B cell (primary cell): ENCODE data around the gene SIX1. TPM values are rescaled to one million over a fixed set of nuclear protein-coding genes. Genes with fewer than 3 reads are reported as not detected.

Experiments
- ATAC-seq: fragments of 200-7000 bp; cut with Tn5 transposase; one replicate; pipeline ENCODE4 v1.10.0; 2021; ENCODE audit warnings: low read depth, mild to moderate bottlenecking, moderate number of reproducible peaks, moderate library complexity
- CTCF ChIA-PET: fragments of 350-600 bp; sonication (Branson Sonifier 250); formaldehyde crosslinking; loops from one replicate; lab custom pipeline; 2021; ENCODE audit warnings: antibody characterized with exemption, inconsistent platforms; lab: Charles Lee
- POLR2A ChIA-PET: fragments of 350-600 bp; sonication (Branson Sonifier 250); formaldehyde crosslinking; loops from one replicate; lab custom pipeline; 2021; ENCODE audit warnings: antibody characterized with exemption; lab: Charles Lee
- DNase-seq: peaks from one replicate; pipeline ENCODE4 v3.0.0; 2013
- H2AFZ ChIP-seq: 2 replicates; pipeline ENCODE4 v1.6.1; 2012; ENCODE audit warnings: mild to moderate bottlenecking, low read depth, low read length; ENCODE audit not compliant: insufficient read depth, poor library complexity, severe bottlenecking
- H3K27ac ChIP-seq, 2 donors: 1 replicate in 1 of 2; 2 replicates in 1 of 2; pipeline ENCODE4 v1.5.1; 2012 to 2013; ENCODE audit warnings: low read length in 2 of 2, mild to moderate bottlenecking in 2 of 2, moderate library complexity in 1 of 2
- H3K27me3 ChIP-seq, 4 experiments: fragments of 200-600 bp in 1 of 4; sonication (generic) in 1 of 4; replicated peaks in 1 of 4; 1 replicate in 2 of 4; 2 replicates in 2 of 4; pipeline versions ENCODE4 v1.6.1 to v1.7.0; 2013 to 2016; ENCODE audit warnings: low read length in 3 of 4, mild to moderate bottlenecking in 2 of 4, mixed read lengths in 1 of 4, moderate library complexity in 1 of 4; ENCODE audit not compliant: insufficient read depth in 4 of 4, control insufficient read depth in 3 of 4; ENCODE audit errors: control extremely low read depth in 1 of 4
- H3K36me3 ChIP-seq, 2 experiments: replicated peaks in 1 of 2; 1 replicate in 1 of 2; 2 replicates in 1 of 2; pipeline versions ENCODE4 v1.6.1 to v1.7.1; 2013; ENCODE audit warnings: low read length in 1 of 2; ENCODE audit not compliant: insufficient read depth in 2 of 2, control insufficient read depth in 1 of 2; ENCODE audit errors: control extremely low read depth in 1 of 2, extremely low read depth in 1 of 2
- H3K4me1 ChIP-seq, 2 donors: fragments of 200-600 bp in 1 of 2; sonication (generic) in 1 of 2; 1 replicate in 1 of 2; 2 replicates in 1 of 2; pipeline versions ENCODE4 v1.5.1 to v1.6.1; 2013 to 2017; ENCODE audit warnings: low read length in 2 of 2; ENCODE audit not compliant: control insufficient read depth in 2 of 2, insufficient read depth in 2 of 2
- H3K4me2 ChIP-seq: replicated peaks from 2 replicates; pipeline ENCODE3; 2012; ENCODE audit warnings: mild to moderate bottlenecking, low read depth, low read length; ENCODE audit not compliant: poor library complexity, severe bottlenecking
- H3K4me3 ChIP-seq, 5 experiments: fragments of 200-600 bp in 1 of 5; sonication (generic) in 1 of 5; 1 replicate in 3 of 5; 2 replicates in 2 of 5; pipeline versions ENCODE4 v1.5.1 to v1.7.0; 2011 to 2016; ENCODE audit warnings: low read length in 4 of 5, mild to moderate bottlenecking in 4 of 5, low read depth in 2 of 5, control low read depth in 1 of 5, moderate library complexity in 1 of 5; ENCODE audit not compliant: insufficient read depth in 1 of 5; ENCODE audit errors: control extremely low read depth in 1 of 5, extremely low read depth in 1 of 5
- H3K79me2 ChIP-seq: fragments of 200-600 bp; sonication (generic); one replicate; pipeline ENCODE4 v1.6.0; 2016; ENCODE audit warnings: low read length; ENCODE audit not compliant: control insufficient read depth, insufficient read depth
- H3K9ac ChIP-seq: fragments of 200-600 bp; sonication (generic); 2 replicates; pipeline ENCODE4 v1.6.1; 2017; ENCODE audit warnings: mild to moderate bottlenecking, low read length, moderate library complexity
- H3K9me3 ChIP-seq, 3 donors: one replicate each; pipeline versions ENCODE4 v1.6.1 to v1.7.1; 2013; ENCODE audit warnings: low read length in 2 of 3; ENCODE audit not compliant: control insufficient read depth in 2 of 3, insufficient read depth in 1 of 3; ENCODE audit errors: control extremely low read depth in 1 of 3
- H4K20me1 ChIP-seq: 2 replicates; pipeline ENCODE4 v1.6.0; 2012; ENCODE audit warnings: mild to moderate bottlenecking, low read length; ENCODE audit not compliant: insufficient read depth, control insufficient read depth, poor library complexity, severe bottlenecking
- H3K27ac Mint-ChIP-seq: one replicate; pipeline ENCODE4 v1.8.0; 2021; ENCODE audit warnings: mixed read lengths
- H3K27me3 Mint-ChIP-seq: one replicate; pipeline ENCODE4 v1.8.0; 2021; ENCODE audit warnings: mixed read lengths
- H3K4me1 Mint-ChIP-seq: one replicate; pipeline ENCODE4 v1.8.0; 2021; ENCODE audit warnings: mixed read lengths
- H3K4me3 Mint-ChIP-seq: one replicate; pipeline ENCODE4 v1.8.0; 2021; ENCODE audit warnings: mixed read lengths
- H3K9me3 Mint-ChIP-seq: one replicate; pipeline ENCODE4 v1.8.0; 2022; ENCODE audit warnings: mixed read lengths; ENCODE audit not compliant: insufficient read depth
- CTCF ChIP-seq: fragments of 200-600 bp; IDR thresholded peaks from one replicate; pipeline ENCODE4 v1.8.0; 2022; ENCODE audit warnings: antibody characterized with exemption, mild to moderate bottlenecking
- EZH2 ChIP-seq: IDR thresholded peaks from 2 replicates; pipeline ENCODE4 v1.6.1; 2012; ENCODE audit warnings: borderline replicate concordance, low read depth, mild to moderate bottlenecking, moderate library complexity, low read length; ENCODE audit not compliant: insufficient read depth, poor library complexity, severe bottlenecking
- WGBS: methylation state at CpG from one replicate; pipeline ENCODE4 v1.1.5; 2013; ENCODE audit warnings: missing lambda C conversion rate; ENCODE audit not compliant: insufficient coverage; 5-methylcytosine and 5-hydroxymethylcytosine counted together
- intact Hi-C: fragments of 100-400 bp; cut with micrococcal nuclease; formaldehyde crosslinking; loops from one replicate; pipeline ENCODE4 v1.10.0; 2022
- polyA plus RNA-seq: library from polyadenylated mRNA; depleted of rRNA; stranded (reverse); fragments of >200 nt; gene quantifications from 2 replicates; pipeline ENCODE4 v1.2.3, GENCODE V29; 2012
- total RNA-seq, 2 donors: library from RNA; stranded (reverse); fragments of 120-200 nt in 1 of 2; gene quantifications; 1 replicate in 1 of 2; 2 replicates in 1 of 2; pipeline versions ENCODE4 v1.2.3 to v1.2.4, GENCODE V29; 2013 to 2022

The SIX1 gene
- total and polyA plus RNA-seq, 2 donors (not counting 1 experiment from before 2014, with no cell fraction given) = 0.12 to 0.16 TPM

GRCh38 chr14:60639674-60640073, 9.6 kb downstream of the SIX1 start:
- Histone ChIP-seq H3K79me2 (no peaks in the 10 kb centered on the region), H3K4me1 (peaks cover 24 to 55% of the 10 kb centered on the region in 2 donors), H3K4me2 (no peak overlapping the region), H3K9ac (no peak overlapping the region), H3K4me3 (no peak overlapping the region), H3K27me3 (peaks cover 2 to 88% (median 79%) of the 10 kb centered on the region in 4 experiments), H3K27ac (no peak overlapping the region), H3K36me3 (no peaks in the 10 kb centered on the region), H3K9me3 (peaks cover 2 to 41% (median 6%) of the 10 kb centered on the region in 3 donors), H2AFZ (no peak overlapping the region), H4K20me1 (no peaks in the 10 kb centered on the region)
- ChIA-PET POLR2A (no interaction called here), CTCF (interaction anchor here (0.7 kb wide), 1 partner anchor 12 kb away, joined by 3 read pairs; no protein-coding TSS in a partner anchor)
- H3K27ac Mint-ChIP-seq = no peak overlapping the region
- H3K27me3 Mint-ChIP-seq = peaks cover 82% of the 10 kb centered on the region
- TF ChIP-seq EZH2 (no peak), CTCF (no peak)
- H3K9me3 Mint-ChIP-seq = no peaks in the 10 kb centered on the region
- H3K4me3 Mint-ChIP-seq = no peak overlapping the region
- intact Hi-C loops = loop anchor here (5.0 kb wide), 1 partner anchor 127 kb away; no protein-coding TSS in a partner anchor
- no peak for DNase-seq
- peaks cover 12% of the 10 kb centered on the region for H3K4me1 Mint-ChIP-seq
- no peak for ATAC-seq
- no CpG with 5 or more reads among the region's 1 CpG for WGBS

- intact Hi-C loops = loop anchor here (5.0 kb wide), 1 partner anchor 125 kb away; no protein-coding TSS in a partner anchor
Measured at GRCh38 chr14:60637479-60638315, 11.6 kb downstream of the SIX1 start.

More at GRCh38 chr14:60637479-60638315, 11.6 kb downstream of the SIX1 start:
- peaks cover 12% of the 10 kb centered on the region for H3K4me1 Mint-ChIP-seq
- no peaks in the 10 kb centered on the region for H3K9me3 Mint-ChIP-seq
- H3K4me3 ChIP-seq = peak overlapping the region in 1 of 5 experiments; percentile 29
- peak overlapping the region; percentile 23 for H3K4me3 Mint-ChIP-seq
- TF ChIP-seq CTCF = no peak
- no peak for TF ChIP-seq EZH2
- POLR2A ChIA-PET = no interaction called here
- no peaks in the 10 kb centered on the region for H3K79me2 ChIP-seq
- peaks cover 0 to 71% (median 62%) of the 10 kb centered on the region in 4 experiments for H3K27me3 ChIP-seq
- H3K4me2 ChIP-seq = peak overlapping the region; percentile 56
- peak overlapping the region; percentile 37 for H3K9ac ChIP-seq
- H3K27ac Mint-ChIP-seq = no peak overlapping the region
- no peaks in the 10 kb centered on the region for H3K36me3 ChIP-seq
- peaks cover 19 to 45% of the 10 kb centered on the region in 2 donors for H3K4me1 ChIP-seq
- no peak overlapping the region for H3K27ac ChIP-seq
- CTCF ChIA-PET = interaction anchor here (1.3 to 1.7 kb wide), 2 partner anchors 13 to 389 kb away, joined by 4 to 6 read pairs; no protein-coding TSS in a partner anchor
- H3K9me3 ChIP-seq = peaks cover 2 to 29% (median 3%) of the 10 kb centered on the region in 3 donors
- H3K27me3 Mint-ChIP-seq = peaks cover 67% of the 10 kb centered on the region
- peak overlapping the region; percentile 17 for H2AFZ ChIP-seq
- no peak for ATAC-seq
- WGBS = 5% methylated on average over 48 of the region's 55 CpGs
- H4K20me1 ChIP-seq = no peaks in the 10 kb centered on the region
- peak; percentile 25 for DNase-seq
